RWPE2 (cell line): ENCODE data around the gene CSNK1D.
A peak's percentile ranks its signal among the peaks of the same experiment; 100 is the strongest.

Experiments
- ATAC-seq: fragments of 200-7000 bp; cut with Tn5 transposase; 3 replicates; pipeline ENCODE4 v1.9.1; 2021; ENCODE audit warnings: low read depth
- DNase-seq: peaks from one replicate; pipeline ENCODE4 v3.0.0-alpha.2; 2020; ENCODE audit warnings: low spot score
- H3K27ac ChIP-seq: fragments of 450-650 bp; 2 replicates; pipeline ENCODE4 v1.5.1; 2017; ENCODE audit warnings: mild to moderate bottlenecking; ENCODE audit not compliant: poor library complexity, severe bottlenecking
- H3K27me3 ChIP-seq: fragments of 250-450 bp; sonication (Bioruptor Pico); 2 replicates; pipeline ENCODE4 v1.5.1; 2021; ENCODE audit warnings: mild to moderate bottlenecking, moderate library complexity; ENCODE audit not compliant: insufficient read depth, poor library complexity, severe bottlenecking
- H3K36me3 ChIP-seq: fragments of 250-450 bp; sonication (Bioruptor Pico); 2 replicates; pipeline ENCODE4 v1.5.1; 2020; ENCODE audit warnings: low read depth, mild to moderate bottlenecking, moderate library complexity
- H3K4me1 ChIP-seq: fragments of 250-450 bp; sonication (Bioruptor Pico); 2 replicates; pipeline ENCODE4 v1.5.1; 2021; ENCODE audit warnings: mild to moderate bottlenecking, moderate library complexity; ENCODE audit not compliant: insufficient read depth, poor library complexity, severe bottlenecking
- H3K4me3 ChIP-seq: fragments of 250-450 bp; sonication (Bioruptor Pico); 2 replicates; pipeline ENCODE4 v1.5.1; 2021; ENCODE audit warnings: mild to moderate bottlenecking, moderate library complexity; ENCODE audit not compliant: severe bottlenecking
- H3K9me3 ChIP-seq: fragments of 250-450 bp; sonication (Bioruptor Pico); 2 replicates; pipeline ENCODE4 v1.5.1; 2021; ENCODE audit warnings: mild to moderate bottlenecking, moderate library complexity; ENCODE audit not compliant: severe bottlenecking
- TF ChIP-seq, protein P1 (sequence below): fragments of 450-650 bp; IDR thresholded peaks from one replicate; pipeline ENCODE4 v1.5.1; 2017; ENCODE audit warnings: mild to moderate bottlenecking, moderate library complexity; ENCODE audit not compliant: poor library complexity, severe bottlenecking

CSNK1D gene

DNA sequence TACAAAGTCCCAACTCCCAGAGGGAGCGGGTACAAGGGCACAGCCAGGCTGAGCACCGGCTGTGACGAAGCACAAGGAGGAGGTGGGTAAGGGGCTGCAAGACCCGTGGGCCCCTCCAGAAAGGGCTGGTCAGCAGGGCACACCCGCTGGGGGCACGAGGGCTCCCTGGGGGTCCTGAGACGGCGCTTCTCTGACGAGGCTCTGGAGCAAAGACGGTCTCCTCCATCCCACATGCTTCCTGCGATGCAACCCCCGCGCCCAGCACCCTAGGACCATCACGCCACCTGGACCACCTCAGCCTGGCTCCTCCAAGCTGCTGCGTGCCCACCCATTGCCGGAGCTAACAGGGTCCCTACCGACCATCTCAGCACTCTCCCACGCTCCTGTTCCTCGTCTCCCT is 69.6 kb downstream of the CSNK1D start:
- Histone ChIP-seq H3K27me3 (no peaks in the 10 kb centered on the region), H3K27ac (peak overlapping the region; percentile 90), H3K36me3 (peaks cover 29% of the 10 kb centered on the region), H3K4me3 (no peak overlapping the region), H3K4me1 (peaks cover 25% of the 10 kb centered on the region), H3K9me3 (no peaks in the 10 kb centered on the region)
- ATAC-seq (no peak), DNase-seq (no peak)
- TF ChIP-seq, protein P1, sequence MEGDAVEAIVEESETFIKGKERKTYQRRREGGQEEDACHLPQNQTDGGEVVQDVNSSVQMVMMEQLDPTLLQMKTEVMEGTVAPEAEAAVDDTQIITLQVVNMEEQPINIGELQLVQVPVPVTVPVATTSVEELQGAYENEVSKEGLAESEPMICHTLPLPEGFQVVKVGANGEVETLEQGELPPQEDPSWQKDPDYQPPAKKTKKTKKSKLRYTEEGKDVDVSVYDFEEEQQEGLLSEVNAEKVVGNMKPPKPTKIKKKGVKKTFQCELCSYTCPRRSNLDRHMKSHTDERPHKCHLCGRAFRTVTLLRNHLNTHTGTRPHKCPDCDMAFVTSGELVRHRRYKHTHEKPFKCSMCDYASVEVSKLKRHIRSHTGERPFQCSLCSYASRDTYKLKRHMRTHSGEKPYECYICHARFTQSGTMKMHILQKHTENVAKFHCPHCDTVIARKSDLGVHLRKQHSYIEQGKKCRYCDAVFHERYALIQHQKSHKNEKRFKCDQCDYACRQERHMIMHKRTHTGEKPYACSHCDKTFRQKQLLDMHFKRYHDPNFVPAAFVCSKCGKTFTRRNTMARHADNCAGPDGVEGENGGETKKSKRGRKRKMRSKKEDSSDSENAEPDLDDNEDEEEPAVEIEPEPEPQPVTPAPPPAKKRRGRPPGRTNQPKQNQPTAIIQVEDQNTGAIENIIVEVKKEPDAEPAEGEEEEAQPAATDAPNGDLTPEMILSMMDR: no peak

DNA sequence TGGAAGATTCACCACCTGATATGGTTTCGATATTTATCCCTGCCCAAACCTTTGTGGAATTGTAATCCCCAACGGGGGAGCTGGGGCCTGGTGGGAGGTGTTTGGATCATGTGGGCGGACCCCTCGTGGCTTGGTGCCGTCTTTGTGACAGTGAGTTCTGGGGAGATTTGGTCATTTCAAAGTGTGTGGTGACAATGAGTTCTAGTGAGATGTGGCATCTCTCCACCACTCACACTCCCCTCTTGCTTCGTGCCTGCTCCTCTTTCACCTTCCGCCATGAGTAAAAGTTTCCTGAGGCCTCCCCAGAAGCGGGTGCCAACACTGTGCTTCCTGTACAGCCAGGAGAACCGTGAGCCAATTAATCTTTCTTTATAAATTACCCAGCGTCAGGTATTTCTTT is 70.5 kb downstream of the CSNK1D start:
- ATAC-seq: no peak
- H3K4me1 ChIP-seq: peaks cover 25% of the 10 kb centered on the region
- no peak overlapping the region for H3K27ac ChIP-seq
- no peaks in the 10 kb centered on the region for H3K27me3 ChIP-seq
- DNase-seq: no peak
- no peak overlapping the region for H3K4me3 ChIP-seq
- H3K9me3 ChIP-seq: no peaks in the 10 kb centered on the region
- H3K36me3 ChIP-seq: peaks cover 33% of the 10 kb centered on the region
- TF ChIP-seq, protein P1: no peak

DNA sequence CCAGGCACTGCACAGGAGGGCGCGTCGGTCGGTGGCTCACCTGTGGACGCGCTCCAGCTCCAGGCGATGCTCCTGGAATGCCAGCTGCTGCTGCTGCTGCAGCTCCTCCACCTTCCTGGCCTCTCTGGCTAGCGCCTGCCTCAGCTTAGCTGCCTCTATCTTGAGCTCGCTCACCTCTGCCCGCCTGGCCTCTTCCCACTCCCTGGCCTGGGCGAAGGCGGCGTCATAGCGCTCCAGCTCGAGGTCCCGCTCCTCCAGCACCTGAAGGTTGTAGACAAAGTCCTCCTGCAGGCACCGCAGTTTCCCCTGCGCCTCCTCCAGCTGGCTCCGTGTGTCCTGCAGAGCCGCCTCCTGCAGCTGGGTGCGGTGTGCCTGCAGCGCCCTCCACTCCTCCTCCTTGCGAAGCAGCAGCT is 72.0 kb downstream of the CSNK1D start:
- DNase-seq: no peak
- no peak overlapping the region for H3K27ac ChIP-seq

DNA sequence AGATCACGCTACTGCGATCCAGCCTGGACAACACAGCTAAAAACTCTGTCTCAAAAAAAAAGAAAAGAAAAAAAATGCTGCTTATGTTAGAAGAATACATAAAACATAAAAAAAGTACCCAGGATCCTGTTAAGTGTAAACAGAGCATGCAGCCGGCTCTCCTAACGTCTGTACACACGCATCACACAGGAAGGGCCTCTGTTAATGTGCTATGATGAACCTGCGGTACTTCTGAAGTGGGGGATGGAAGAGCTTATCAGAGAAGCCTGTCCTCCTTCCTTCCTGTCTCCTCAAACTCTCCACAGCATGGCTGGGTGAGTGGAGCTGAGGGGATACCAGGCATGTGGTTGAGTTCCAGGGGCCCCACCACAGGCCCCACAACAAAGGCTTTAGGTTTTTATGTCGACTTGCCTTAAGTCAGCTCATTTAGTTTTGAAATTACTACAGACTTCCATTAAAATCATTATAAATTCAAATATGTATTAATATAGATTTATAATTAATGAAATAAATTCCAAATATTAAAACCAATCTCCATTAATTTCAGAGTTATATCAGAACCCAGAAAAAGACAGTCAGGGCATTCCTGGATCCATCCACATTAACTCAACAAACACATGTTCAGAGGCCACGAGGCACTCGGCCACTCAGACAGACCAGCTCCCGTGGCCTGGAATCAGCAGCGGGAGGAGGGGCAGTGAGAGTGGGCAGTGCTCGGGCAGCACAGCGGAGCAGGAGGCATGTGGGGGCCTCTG is 72.6 kb downstream of the CSNK1D start:
- ATAC-seq: no peak

More for the DNA sequence above, 72.0 kb downstream of the CSNK1D start:
- no peak overlapping the region for H3K4me3 ChIP-seq
- no peaks in the 10 kb centered on the region for H3K9me3 ChIP-seq
- peaks cover 20% of the 10 kb centered on the region for H3K4me1 ChIP-seq
- H3K27me3 ChIP-seq: no peaks in the 10 kb centered on the region
- TF ChIP-seq, protein P1: no peak
- ATAC-seq: no peak
- H3K36me3 ChIP-seq: peaks cover 35% of the 10 kb centered on the region

More for the DNA sequence above, 72.6 kb downstream of the CSNK1D start:
- Histone ChIP-seq H3K27ac (no peak overlapping the region), H3K4me1 (peaks cover 16% of the 10 kb centered on the region), H3K9me3 (no peaks in the 10 kb centered on the region), H3K36me3 (peaks cover 41% of the 10 kb centered on the region), H3K4me3 (no peak overlapping the region), H3K27me3 (no peaks in the 10 kb centered on the region)
- DNase-seq: no peak
- TF ChIP-seq, protein P1: no peak
